Dedifferentiated amniotic fluid mesenchymal stem cell (primary cell): ENCODE results near the gene PACSIN2.

Experiments used
- DNase-seq: peaks from one replicate; pipeline ENCODE4 v3.0.0-alpha.2; 2016; ENCODE audit errors: extremely low spot score

PACSIN2 gene

DNA sequence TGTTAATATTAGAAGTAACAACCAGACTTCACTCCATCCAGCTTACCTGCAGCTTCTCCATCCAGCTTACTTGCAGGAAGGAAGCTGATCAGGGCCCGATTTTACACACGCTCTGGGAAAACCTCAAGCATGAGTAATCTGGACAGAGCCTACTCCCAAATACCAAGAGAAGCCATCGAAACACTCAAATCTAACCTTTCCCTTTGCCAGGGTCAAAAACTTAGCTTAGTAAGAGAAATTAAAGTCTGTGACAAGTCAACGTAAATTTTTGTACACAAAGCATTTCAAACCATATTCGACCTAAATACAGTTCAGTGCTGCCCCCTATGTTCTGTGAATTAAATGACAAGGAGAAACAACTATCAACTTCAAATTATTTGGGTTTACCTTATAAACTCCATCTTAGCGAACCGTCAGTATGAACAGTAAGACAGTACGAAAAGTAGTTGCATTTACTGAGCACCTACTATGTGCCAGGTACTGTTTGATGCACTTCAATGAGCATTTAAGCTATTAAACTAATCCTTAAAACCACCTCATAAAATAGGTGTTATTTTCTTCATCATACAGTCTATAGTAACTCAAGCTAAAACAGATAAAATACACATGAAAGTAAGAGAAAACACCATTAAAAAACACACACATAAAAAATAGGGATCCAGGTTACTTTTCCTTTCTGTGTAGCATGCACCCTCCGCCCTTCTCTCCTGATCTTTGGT, 194.7 kb downstream of the PACSIN2 start:
- DNase-seq = peak; percentile 74
